HepG2 (cell line): ENCODE measurements around the gene TTC6. TPM values are rescaled to one million over a fixed set of nuclear protein-coding genes. Genes with fewer than 3 reads are reported as not detected.

Source experiments
- HOXA9 ChIP-seq: sonication (generic); formaldehyde crosslinking; IDR thresholded peaks from 2 replicates; pipeline ENCODE4 v1.8.1; 2022; ENCODE audit warnings: missing genetic modification reagents, mild to moderate bottlenecking, moderate library complexity, borderline replicate concordance
- JARID2 ChIP-seq: sonication (generic); formaldehyde crosslinking; IDR thresholded peaks from 2 replicates; pipeline ENCODE4 v1.8.1; 2023; ENCODE audit warnings: missing genetic modification reagents, inconsistent platforms; ENCODE audit not compliant: insufficient replicate concordance
- KAT8 ChIP-seq: IDR thresholded peaks from 2 replicates; pipeline ENCODE4 v1.6.1; 2016; ENCODE audit warnings: missing genetic modification reagents, missing compliant biosample characterization
- RAD51 ChIP-seq: fragments of 450-650 bp; IDR thresholded peaks from 2 replicates; pipeline ENCODE4 v1.6.1; 2016; ENCODE audit warnings: borderline replicate concordance
- RFX5 ChIP-seq: IDR thresholded peaks from 2 replicates; pipeline ENCODE4 v1.6.1; 2011; ENCODE audit warnings: low read depth, low read length, improper control_type of control experiment
- SALL1 ChIP-seq: sonication (generic); formaldehyde crosslinking; IDR thresholded peaks from 2 replicates; pipeline ENCODE4 v1.8.0; 2022; ENCODE audit warnings: mild to moderate bottlenecking, missing genetic modification reagents
- TCF7L2 ChIP-seq: IDR thresholded peaks from 2 replicates; pipeline ENCODE4 v1.6.1; 2011; ENCODE audit warnings: mild to moderate bottlenecking, low read depth, low read length, moderate library complexity
- XRCC5 ChIP-seq: fragments of 200-400 bp; formaldehyde crosslinking; optimal IDR thresholded peaks from 2 replicates; pipeline ENCODE3; 2017; ENCODE audit warnings: mild to moderate bottlenecking, low read length
- ZBTB38 ChIP-seq: sonication (generic); formaldehyde crosslinking; IDR thresholded peaks from 2 replicates; pipeline ENCODE4 v1.5.1; 2020; ENCODE audit warnings: mild to moderate bottlenecking, missing genetic modification reagents
- ZFYVE20 ChIP-seq: sonication (generic); formaldehyde crosslinking; IDR thresholded peaks from 2 replicates; pipeline ENCODE4 v1.8.0; 2023; ENCODE audit warnings: low read depth, mild to moderate bottlenecking, moderate library complexity, missing genetic modification reagents, borderline replicate concordance
- ZNF3 ChIP-seq: IDR thresholded peaks from 2 replicates; pipeline ENCODE4 v1.7.0; 2017; ENCODE audit warnings: inconsistent platforms
- polyA plus RNA-seq, 8 experiments: library from polyadenylated mRNA; depleted of rRNA in 3 of 8; stranded (reverse) in 7 of 8; unstranded in 1 of 8; fragments of >200 nt; fragmentation: Illumina TruSeq in 4 of 8; extraction: Trizol in 4 of 8; gene quantifications; 2 replicates each; pipeline versions ENCODE4 v1.2.1 to v1.2.3, GENCODE V29; 2011 to 2016; ENCODE audit warnings: low read depth in 4 of 8, missing spikeins in 1 of 8, mixed read lengths in 1 of 8; ENCODE audit not compliant: insufficient read depth in 1 of 8
- total RNA-seq, 5 experiments: library from RNA; depleted of rRNA; stranded (reverse); fragments of >200 nt; fragmentation: Illumina TruSeq; extraction: Trizol; gene quantifications; 2 replicates each; pipeline ENCODE4 v1.2.3, GENCODE V29; 2016; ENCODE audit warnings: low read depth in 1 of 5
- TF ChIP-seq, protein P1 (sequence below), 2 experiments: IDR thresholded peaks; 2 replicates each; pipeline ENCODE4 v1.6.1; 2011 to 2012; ENCODE audit warnings: low read length in 2 of 2, borderline replicate concordance in 1 of 2, low read depth in 1 of 2, mild to moderate bottlenecking in 1 of 2, moderate library complexity in 1 of 2
- TF ChIP-seq, protein P2 (sequence below): sonication (generic); formaldehyde crosslinking; IDR thresholded peaks from 2 replicates; pipeline ENCODE4 v1.5.0; 2020; ENCODE audit warnings: missing genetic modification reagents, mild to moderate bottlenecking, borderline replicate concordance
- TF ChIP-seq, protein P3 (sequence below): sonication (generic); formaldehyde crosslinking; conservative IDR thresholded peaks from 2 replicates; pipeline ENCODE4 v1.5.0; 2020; ENCODE audit warnings: missing genetic modification reagents
- TF ChIP-seq, protein P4 (sequence below): sonication (generic); formaldehyde crosslinking; IDR thresholded peaks from 2 replicates; pipeline ENCODE4 v1.4.0; 2020; ENCODE audit warnings: missing genetic modification reagents
- TF ChIP-seq, protein P5 (sequence below): IDR thresholded peaks from 2 replicates; pipeline ENCODE4 v1.6.1; 2016; ENCODE audit warnings: low read depth, borderline replicate concordance

The TTC6 gene
- total and polyA plus RNA-seq, 2 of the 13 experiments (the other 11 are each of a cell fraction or from before 2014, with no cell fraction given) = 9.3 to 27.4 TPM

DNA sequence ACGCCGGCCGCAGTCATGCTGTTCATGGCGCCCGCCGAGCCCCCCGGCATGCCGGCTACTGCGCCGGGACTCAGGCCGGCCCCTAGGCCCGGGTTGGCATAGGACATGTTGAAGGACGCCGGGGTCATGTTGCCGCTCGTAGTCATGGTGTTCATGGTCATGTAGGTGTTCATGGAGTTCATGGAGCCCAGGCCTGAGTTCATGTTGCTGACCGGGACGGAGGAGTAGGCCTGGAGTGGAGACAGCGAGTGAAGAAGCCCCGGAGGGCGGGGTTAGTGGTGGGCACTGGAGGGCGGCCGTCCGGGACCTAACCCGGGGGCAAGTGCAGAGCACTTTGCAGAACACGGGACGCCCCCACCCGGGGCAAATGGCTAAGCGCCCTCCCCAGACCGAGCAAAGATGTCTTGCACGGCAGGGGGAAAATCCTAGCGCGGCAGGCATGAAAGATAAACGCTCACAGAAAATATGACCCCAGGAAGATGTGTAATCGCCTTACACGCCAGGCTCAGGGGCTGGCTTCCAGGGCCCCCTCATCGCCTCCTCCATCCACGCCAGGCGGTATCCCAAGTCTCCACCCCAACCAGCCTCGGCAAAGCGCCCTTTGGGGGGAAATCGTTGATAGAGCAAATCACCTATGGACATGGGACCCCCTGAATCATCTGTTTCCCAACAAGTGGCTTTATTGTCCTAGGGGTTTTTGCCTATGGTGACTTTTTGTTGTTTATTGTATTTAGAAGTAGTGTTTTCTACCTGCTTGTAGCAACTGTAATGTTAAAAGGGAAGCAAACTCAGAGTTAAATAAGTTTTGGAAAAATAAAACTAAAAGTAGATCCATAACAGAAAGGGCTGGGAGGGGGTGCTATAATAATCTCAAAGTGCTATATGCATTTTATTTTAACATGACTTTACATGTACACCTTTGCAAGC, 2.7 kb upstream of the TTC6 start (continued):
- TF ChIP-seq, protein P1, sequence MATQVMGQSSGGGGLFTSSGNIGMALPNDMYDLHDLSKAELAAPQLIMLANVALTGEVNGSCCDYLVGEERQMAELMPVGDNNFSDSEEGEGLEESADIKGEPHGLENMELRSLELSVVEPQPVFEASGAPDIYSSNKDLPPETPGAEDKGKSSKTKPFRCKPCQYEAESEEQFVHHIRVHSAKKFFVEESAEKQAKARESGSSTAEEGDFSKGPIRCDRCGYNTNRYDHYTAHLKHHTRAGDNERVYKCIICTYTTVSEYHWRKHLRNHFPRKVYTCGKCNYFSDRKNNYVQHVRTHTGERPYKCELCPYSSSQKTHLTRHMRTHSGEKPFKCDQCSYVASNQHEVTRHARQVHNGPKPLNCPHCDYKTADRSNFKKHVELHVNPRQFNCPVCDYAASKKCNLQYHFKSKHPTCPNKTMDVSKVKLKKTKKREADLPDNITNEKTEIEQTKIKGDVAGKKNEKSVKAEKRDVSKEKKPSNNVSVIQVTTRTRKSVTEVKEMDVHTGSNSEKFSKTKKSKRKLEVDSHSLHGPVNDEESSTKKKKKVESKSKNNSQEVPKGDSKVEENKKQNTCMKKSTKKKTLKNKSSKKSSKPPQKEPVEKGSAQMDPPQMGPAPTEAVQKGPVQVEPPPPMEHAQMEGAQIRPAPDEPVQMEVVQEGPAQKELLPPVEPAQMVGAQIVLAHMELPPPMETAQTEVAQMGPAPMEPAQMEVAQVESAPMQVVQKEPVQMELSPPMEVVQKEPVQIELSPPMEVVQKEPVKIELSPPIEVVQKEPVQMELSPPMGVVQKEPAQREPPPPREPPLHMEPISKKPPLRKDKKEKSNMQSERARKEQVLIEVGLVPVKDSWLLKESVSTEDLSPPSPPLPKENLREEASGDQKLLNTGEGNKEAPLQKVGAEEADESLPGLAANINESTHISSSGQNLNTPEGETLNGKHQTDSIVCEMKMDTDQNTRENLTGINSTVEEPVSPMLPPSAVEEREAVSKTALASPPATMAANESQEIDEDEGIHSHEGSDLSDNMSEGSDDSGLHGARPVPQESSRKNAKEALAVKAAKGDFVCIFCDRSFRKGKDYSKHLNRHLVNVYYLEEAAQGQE (IDR thresholded peaks at IDR 0.05; ENCODE audit: borderline replicate concordance in 1 of 2, low read depth in 1 of 2, low read length in 2 of 2) = no peak
- TF ChIP-seq JARID2 (CRISPR knock-in tag) (no peak), ZFYVE20 (CRISPR knock-in tag) (no peak), TCF7L2 (no peak), RFX5 (no peak), ZNF3 (CRISPR knock-in tag) (no peak), XRCC5 (peak; percentile 6), ZBTB38 (CRISPR knock-in tag) (peak; percentile 97; the same call in 1 of the 2 replicates), KAT8 (no peak), RAD51 (no peak), SALL1 (CRISPR knock-in tag) (peak; percentile 26; the same call in 1 of the 2 replicates), HOXA9 (CRISPR knock-in tag) (no peak)
- TF ChIP-seq, protein P2, sequence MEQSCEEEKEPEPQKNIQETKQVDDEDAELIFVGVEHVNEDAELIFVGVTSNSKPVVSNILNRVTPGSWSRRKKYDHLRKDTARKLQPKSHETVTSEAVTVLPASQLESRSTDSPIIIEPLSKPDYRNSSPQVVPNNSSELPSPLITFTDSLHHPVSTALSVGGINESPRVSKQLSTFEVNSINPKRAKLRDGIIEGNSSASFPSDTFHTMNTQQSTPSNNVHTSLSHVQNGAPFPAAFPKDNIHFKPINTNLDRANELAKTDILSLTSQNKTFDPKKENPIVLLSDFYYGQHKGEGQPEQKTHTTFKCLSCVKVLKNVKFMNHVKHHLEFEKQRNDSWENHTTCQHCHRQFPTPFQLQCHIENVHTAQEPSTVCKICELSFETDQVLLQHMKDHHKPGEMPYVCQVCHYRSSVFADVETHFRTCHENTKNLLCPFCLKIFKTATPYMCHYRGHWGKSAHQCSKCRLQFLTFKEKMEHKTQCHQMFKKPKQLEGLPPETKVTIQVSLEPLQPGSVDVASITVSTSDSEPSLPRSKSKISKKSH (CRISPR knock-in tag) = peak; percentile 54; the same call in 1 of the 2 replicates
- TF ChIP-seq, protein P3, sequence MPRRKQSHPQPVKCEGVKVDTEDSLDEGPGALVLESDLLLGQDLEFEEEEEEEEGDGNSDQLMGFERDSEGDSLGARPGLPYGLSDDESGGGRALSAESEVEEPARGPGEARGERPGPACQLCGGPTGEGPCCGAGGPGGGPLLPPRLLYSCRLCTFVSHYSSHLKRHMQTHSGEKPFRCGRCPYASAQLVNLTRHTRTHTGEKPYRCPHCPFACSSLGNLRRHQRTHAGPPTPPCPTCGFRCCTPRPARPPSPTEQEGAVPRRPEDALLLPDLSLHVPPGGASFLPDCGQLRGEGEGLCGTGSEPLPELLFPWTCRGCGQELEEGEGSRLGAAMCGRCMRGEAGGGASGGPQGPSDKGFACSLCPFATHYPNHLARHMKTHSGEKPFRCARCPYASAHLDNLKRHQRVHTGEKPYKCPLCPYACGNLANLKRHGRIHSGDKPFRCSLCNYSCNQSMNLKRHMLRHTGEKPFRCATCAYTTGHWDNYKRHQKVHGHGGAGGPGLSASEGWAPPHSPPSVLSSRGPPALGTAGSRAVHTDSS (CRISPR knock-in tag) = 0 out of 2 replicates have a peak, but pooled peaks have one; percentile 35
- TF ChIP-seq, protein P4, sequence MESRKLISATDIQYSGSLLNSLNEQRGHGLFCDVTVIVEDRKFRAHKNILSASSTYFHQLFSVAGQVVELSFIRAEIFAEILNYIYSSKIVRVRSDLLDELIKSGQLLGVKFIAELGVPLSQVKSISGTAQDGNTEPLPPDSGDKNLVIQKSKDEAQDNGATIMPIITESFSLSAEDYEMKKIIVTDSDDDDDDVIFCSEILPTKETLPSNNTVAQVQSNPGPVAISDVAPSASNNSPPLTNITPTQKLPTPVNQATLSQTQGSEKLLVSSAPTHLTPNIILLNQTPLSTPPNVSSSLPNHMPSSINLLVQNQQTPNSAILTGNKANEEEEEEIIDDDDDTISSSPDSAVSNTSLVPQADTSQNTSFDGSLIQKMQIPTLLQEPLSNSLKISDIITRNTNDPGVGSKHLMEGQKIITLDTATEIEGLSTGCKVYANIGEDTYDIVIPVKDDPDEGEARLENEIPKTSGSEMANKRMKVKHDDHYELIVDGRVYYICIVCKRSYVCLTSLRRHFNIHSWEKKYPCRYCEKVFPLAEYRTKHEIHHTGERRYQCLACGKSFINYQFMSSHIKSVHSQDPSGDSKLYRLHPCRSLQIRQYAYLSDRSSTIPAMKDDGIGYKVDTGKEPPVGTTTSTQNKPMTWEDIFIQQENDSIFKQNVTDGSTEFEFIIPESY (CRISPR knock-in tag) = peak; percentile 93
- TF ChIP-seq, protein P5, sequence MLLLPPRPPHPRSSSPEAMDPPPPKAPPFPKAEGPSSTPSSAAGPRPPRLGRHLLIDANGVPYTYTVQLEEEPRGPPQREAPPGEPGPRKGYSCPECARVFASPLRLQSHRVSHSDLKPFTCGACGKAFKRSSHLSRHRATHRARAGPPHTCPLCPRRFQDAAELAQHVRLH (CRISPR knock-in tag) = no peak
